HCT116 (cell line): ENCODE measurements around the gene SLC6A3. TPM values are rescaled to one million over a fixed set of nuclear protein-coding genes. Genes with fewer than 3 reads are reported as not detected.

ENCODE experiments used
- ATAC-seq: fragments of 200-7000 bp; cut with Tn5 transposase; 2 replicates; pipeline ENCODE4 v1.9.1; 2020; ENCODE audit warnings: mild to moderate bottlenecking, moderate library complexity
- BruUV-seq: library from RNA; stranded (reverse); fragments of 400-500 nt; replicated peaks from 2 replicates; lab custom pipeline; 2021; lab: Mats Ljungman, UMichigan
- CTCF ChIA-PET: fragments of 300-600 bp; sonication (Branson Sonifier 250); formaldehyde crosslinking; loops from one replicate; lab custom pipeline; 2021; ENCODE audit warnings: antibody characterized with exemption; lab: Charles Lee
- POLR2A ChIA-PET: fragments of 300-600, 350-600 bp; sonication (Branson Sonifier 250); formaldehyde crosslinking; loops from one replicate; lab custom pipeline; 2021; ENCODE audit warnings: antibody characterized with exemption; lab: Charles Lee
- RAD21 ChIA-PET, 2 experiments: fragments of 300-600 bp; sonication (Branson Sonifier 250); formaldehyde crosslinking; loops; one replicate each; lab custom pipeline; 2023; ENCODE audit warnings: low total read pairs in 2 of 2; ENCODE audit not compliant: uncharacterized antibody in 2 of 2, unreplicated experiment in 2 of 2, low non-redundant PET in 1 of 2; lab: Charles Lee
- DNase-seq: peaks from one replicate; pipeline ENCODE4 v3.0.0-alpha.2; 2010; ENCODE audit warnings: low read depth, low spot score
- H2AFZ ChIP-seq: fragments of 200-600 bp; shearing (Covaris generic), sonication (generic); 2 replicates; pipeline ENCODE4 v1.6.1; 2017; ENCODE audit warnings: low read depth, mixed run types, mixed read lengths, antibody characterized with exemption, low read length; ENCODE audit not compliant: poor library complexity, severe bottlenecking
- H3K27ac ChIP-seq: 2 replicates; pipeline ENCODE4 v1.5.1; 2012; ENCODE audit warnings: low read depth, low read length
- H3K27me3 ChIP-seq: fragments of 200-600 bp; sonication (generic); 2 replicates; pipeline ENCODE4 v1.6.1; 2016; ENCODE audit warnings: mixed run types, low read length, mixed read lengths; ENCODE audit not compliant: insufficient read depth
- H3K36me3 ChIP-seq, 2 experiments: fragments of 200-500 bp in 1 of 2; fragments of 200-600 bp in 1 of 2; sonication (Bioruptor generic) in 1 of 2; sonication (generic) in 1 of 2; 2 replicates each; pipeline versions ENCODE4 v1.5.1 to v1.6.1; 2014 to 2016; ENCODE audit warnings: low read length in 2 of 2, inconsistent platforms in 1 of 2, mixed read lengths in 1 of 2, mixed run types in 1 of 2; ENCODE audit not compliant: insufficient read depth in 2 of 2, control insufficient read depth in 1 of 2
- H3K4me1 ChIP-seq, 2 experiments: fragments of 200-600 bp in 1 of 2; sonication (generic) in 1 of 2; 2 replicates each; pipeline versions ENCODE4 v1.5.1 to v1.6.1; 2012 to 2017; ENCODE audit warnings: low read length in 2 of 2, inconsistent platforms in 1 of 2, mild to moderate bottlenecking in 1 of 2, mixed read lengths in 1 of 2, mixed run types in 1 of 2, moderate library complexity in 1 of 2; ENCODE audit not compliant: insufficient read depth in 2 of 2, control insufficient read depth in 1 of 2
- H3K4me2 ChIP-seq: fragments of 200-600 bp; sonication (generic); 2 replicates; pipeline ENCODE4 v1.6.1; 2017; ENCODE audit warnings: mixed run types, low read length, mixed read lengths
- H3K4me3 ChIP-seq, 2 experiments: fragments of 200-600 bp in 1 of 2; sonication (generic) in 1 of 2; replicated peaks in 1 of 2; 2 replicates each; pipeline ENCODE4 v1.5.1; 2011 to 2016; ENCODE audit warnings: low read length in 2 of 2, control low read depth in 1 of 2, low read depth in 1 of 2, mild to moderate bottlenecking in 1 of 2, mixed read lengths in 1 of 2, mixed run types in 1 of 2
- H3K79me2 ChIP-seq: fragments of 200-600 bp; sonication (generic); 2 replicates; pipeline ENCODE4 v1.6.1; 2017; ENCODE audit warnings: mild to moderate bottlenecking, mixed run types, low read length, moderate library complexity, mixed read lengths; ENCODE audit not compliant: insufficient read depth
- H3K9ac ChIP-seq: fragments of 200-600 bp; sonication (generic); 2 replicates; pipeline ENCODE4 v1.6.1; 2016; ENCODE audit warnings: low read length, mixed read lengths
- H3K9me2 ChIP-seq: fragments of 200-600 bp; sonication (generic), shearing (Covaris generic); 2 replicates; pipeline ENCODE4 v1.6.1; 2017; ENCODE audit warnings: mixed run types, mild to moderate bottlenecking, moderate library complexity; ENCODE audit not compliant: insufficient read depth
- H3K9me3 ChIP-seq, 2 experiments: fragments of 200-500 bp in 1 of 2; fragments of 200-600 bp in 1 of 2; sonication (Bioruptor generic) in 1 of 2; sonication (generic) in 1 of 2; 2 replicates each; pipeline ENCODE4 v1.6.1; 2014 to 2017; ENCODE audit warnings: low read length in 2 of 2, mixed read lengths in 2 of 2, inconsistent platforms in 1 of 2, low read depth in 1 of 2, mild to moderate bottlenecking in 1 of 2, mixed run types in 1 of 2, moderate library complexity in 1 of 2; ENCODE audit not compliant: control insufficient read depth in 1 of 2, insufficient read depth in 1 of 2
- H4K20me1 ChIP-seq: fragments of 200-600 bp; sonication (generic), shearing (Covaris generic); 2 replicates; pipeline ENCODE4 v1.6.1; 2017; ENCODE audit warnings: mixed run types, mild to moderate bottlenecking, moderate library complexity; ENCODE audit not compliant: insufficient read depth
- ATF3 ChIP-seq: IDR thresholded peaks from 2 replicates; pipeline ENCODE4 v1.6.1; 2012
- CEBPB ChIP-seq: IDR thresholded peaks from 2 replicates; pipeline ENCODE4 v1.6.1; 2012; ENCODE audit warnings: low read depth
- EZH2phosphoT487 ChIP-seq: fragments of 200-600 bp; IDR thresholded peaks from 2 replicates; pipeline ENCODE4 v1.6.1; 2018; ENCODE audit warnings: antibody characterized with exemption, borderline replicate concordance
- FOSL1 ChIP-seq: IDR thresholded peaks from 2 replicates; pipeline ENCODE4 v1.6.1; 2012; ENCODE audit warnings: low read depth
- JUND ChIP-seq: IDR thresholded peaks from 2 replicates; pipeline ENCODE4 v1.6.1; 2012
- POLR2A ChIP-seq: IDR thresholded peaks from 2 replicates; pipeline ENCODE4 v1.7.0; 2011; ENCODE audit warnings: borderline replicate concordance; ENCODE audit not compliant: insufficient read depth, insufficient read length; ENCODE audit errors: extremely low read depth
- RAD21 ChIP-seq: IDR thresholded peaks from 2 replicates; pipeline ENCODE4 v1.6.1; 2012; ENCODE audit warnings: low read depth, mild to moderate bottlenecking
- YY1 ChIP-seq: IDR thresholded peaks from 2 replicates; pipeline ENCODE4 v1.6.1; 2011; ENCODE audit warnings: low read length, low read depth, moderate library complexity, mild to moderate bottlenecking; ENCODE audit not compliant: insufficient replicate concordance; ENCODE audit errors: extremely low read depth
- intact Hi-C: fragments of 100-400 bp; cut with micrococcal nuclease; formaldehyde crosslinking; loops from 2 replicates; pipeline ENCODE4 v1.10.0; 2022
- total RNA-seq: library from RNA; stranded (reverse); gene quantifications from one replicate; pipeline ENCODE4 v1.2.1, GENCODE V29; 2021; ENCODE audit not compliant: unreplicated experiment

SLC6A3 gene
- total RNA-seq, 1 experiment from 2014 or later: not detected

GRCh38 chr5:1388383-1388967 lies 56.8 kb downstream of the SLC6A3 start:
- Histone ChIP-seq H3K4me1 (peaks cover 9 to 16% of the 10 kb centered on the region in 2 experiments; a peak in 3 of 4 replicates), H3K79me2 (no peaks in the 10 kb centered on the region), H3K9ac (no peak overlapping the region), H3K9me2 (no peaks in the 10 kb centered on the region), H3K9me3 (no peaks in the 10 kb centered on the region), H3K36me3 (no peaks in the 10 kb centered on the region), H2AFZ (no peak overlapping the region), H3K4me3 (no peak overlapping the region), H3K27ac (no peak overlapping the region), H4K20me1 (no peaks in the 10 kb centered on the region), H3K27me3 (peaks cover 21% of the 10 kb centered on the region; the same call in 1 of the 2 replicates), H3K4me2 (no peak overlapping the region)
- BruUV-seq: no TSS peak
- RAD21 ChIA-PET: no interaction called here
- DNase-seq (no peak), ATAC-seq (no peak)
- no peak for TF ChIP-seq YY1
- POLR2A ChIA-PET: no interaction called here
- CTCF ChIA-PET: no interaction called here
- intact Hi-C loops: no loop called here

- RAD21 ChIA-PET: no interaction called here
- DNase-seq (no peak), ATAC-seq (no peak)
- Histone ChIP-seq H3K4me3 (no peak overlapping the region), H3K9me3 (no peaks in the 10 kb centered on the region), H3K9ac (no peak overlapping the region), H3K79me2 (no peaks in the 10 kb centered on the region), H3K27ac (no peak overlapping the region), H3K27me3 (peaks cover 21% of the 10 kb centered on the region; the same call in 1 of the 2 replicates), H3K36me3 (no peaks in the 10 kb centered on the region), H3K4me1 (peaks cover 9 to 16% of the 10 kb centered on the region in 2 experiments; a peak in 3 of 4 replicates), H2AFZ (no peak overlapping the region), H3K9me2 (no peaks in the 10 kb centered on the region), H4K20me1 (no peaks in the 10 kb centered on the region), H3K4me2 (no peak overlapping the region)
- POLR2A ChIA-PET: no interaction called here
- CTCF ChIA-PET: no interaction called here
- intact Hi-C loops: no loop called here
- BruUV-seq: no TSS peak
- TF ChIP-seq ATF3 (no peak), FOSL1 (no peak), YY1 (no peak), POLR2A (no peak), CEBPB (no peak), EZH2phosphoT487 (no peak), RAD21 (no peak), JUND (no peak)
These were observed 57.4 kb downstream of the SLC6A3 start for GRCh38 chr5:1387876-1388275.
